ENCODE data around the gene HCN1. TPM values are rescaled to one million over a fixed set of nuclear protein-coding genes. Genes with fewer than 3 reads are reported as not detected.

The HCN1 gene
- total and polyA plus RNA-seq, 7 donors = 0.20 to 0.36 (median 0.29) TPM; not detected in 3

GRCh38 chr5:45680950-45681349, 15.2 kb downstream of the HCN1 start:
- no peak for TF ChIP-seq CTCF (IDR thresholded peaks at IDR 0.05)
- no peak overlapping the region for H3K27ac ChIP-seq
- WGBS, 3 donors = 76 to 82% (median 80%) methylated on average over 2 of the region's 2 CpGs

GRCh38 chr5:45677524-45677923, 18.7 kb downstream of the HCN1 start:
- Histone ChIP-seq H3K27me3 (ENCODE audit: insufficient read depth in 3 of 3, low read length in 2 of 3) (no peaks in the 10 kb centered on the region), H3K9me3 (no peaks in the 10 kb centered on the region), H3K27ac (no peak overlapping the region), H3K4me3 (no peak overlapping the region), H3K4me1 (no peaks in the 10 kb centered on the region), H3K36me3 (ENCODE audit: insufficient read depth in 1 of 2, low read depth in 1 of 2) (no peaks in the 10 kb centered on the region)
- TF ChIP-seq CTCF (IDR thresholded peaks at IDR 0.05) = no peak
- intact Hi-C loops (cut with DNase I) = no loop called here
- ATAC-seq (no peak), DNase-seq (no peak)
- 28 to 30% (median 30%) methylated on average over 2 of the region's 2 CpGs for WGBS, 3 donors

More at GRCh38 chr5:45680950-45681349, 15.2 kb downstream of the HCN1 start:
- H3K9me3 ChIP-seq = no peaks in the 10 kb centered on the region
- H3K36me3 ChIP-seq (ENCODE audit: insufficient read depth in 1 of 2, low read depth in 1 of 2) = no peaks in the 10 kb centered on the region
- ATAC-seq (no peak), DNase-seq (no peak)
- intact Hi-C loops (cut with DNase I) = no loop called here
- no peak overlapping the region for H3K4me3 ChIP-seq
- H3K4me1 ChIP-seq = no peaks in the 10 kb centered on the region
- H3K27me3 ChIP-seq (ENCODE audit: insufficient read depth in 3 of 3, low read length in 2 of 3) = no peaks in the 10 kb centered on the region

GRCh38 chr5:45672271-45672670, 23.9 kb downstream of the HCN1 start:
- no peak overlapping the region for H3K27ac ChIP-seq
- H3K36me3 ChIP-seq (ENCODE audit: insufficient read depth in 1 of 2, low read depth in 1 of 2) = no peaks in the 10 kb centered on the region
- H3K4me3 ChIP-seq = no peak overlapping the region
- 56 to 64% (median 57%) methylated on average over 4 of the region's 4 CpGs for WGBS, 3 donors
- intact Hi-C loops (cut with DNase I) = no loop called here
- H3K4me1 ChIP-seq = no peaks in the 10 kb centered on the region
- no peaks in the 10 kb centered on the region for H3K9me3 ChIP-seq
- no peak for TF ChIP-seq CTCF (IDR thresholded peaks at IDR 0.05)
- ATAC-seq (no peak), DNase-seq (no peak)
- H3K27me3 ChIP-seq (ENCODE audit: insufficient read depth in 3 of 3, low read length in 2 of 3) = no peaks in the 10 kb centered on the region

- intact Hi-C loops (cut with DNase I) = no loop called here
- Histone ChIP-seq H3K4me3 (no peak overlapping the region), H3K27me3 (ENCODE audit: insufficient read depth in 3 of 3, low read length in 2 of 3) (no peaks in the 10 kb centered on the region), H3K27ac (no peak overlapping the region), H3K9me3 (no peaks in the 10 kb centered on the region), H3K36me3 (ENCODE audit: insufficient read depth in 1 of 2, low read depth in 1 of 2) (no peaks in the 10 kb centered on the region), H3K4me1 (no peaks in the 10 kb centered on the region)
- 22 to 38% (median 33%) methylated on average over 1 of the region's 1 CpG for WGBS, 3 donors
- TF ChIP-seq CTCF (IDR thresholded peaks at IDR 0.05) = no peak
- ATAC-seq (no peak), DNase-seq (no peak)
These were observed 47.4 kb downstream of the HCN1 start for GRCh38 chr5:45648744-45649143.

- Histone ChIP-seq H3K27ac (no peak overlapping the region), H3K9me3 (no peaks in the 10 kb centered on the region), H3K27me3 (ENCODE audit: insufficient read depth in 3 of 3, low read length in 2 of 3) (no peaks in the 10 kb centered on the region), H3K4me3 (no peak overlapping the region), H3K36me3 (ENCODE audit: insufficient read depth in 1 of 2, low read depth in 1 of 2) (no peaks in the 10 kb centered on the region), H3K4me1 (no peaks in the 10 kb centered on the region)
- no peak for TF ChIP-seq CTCF (IDR thresholded peaks at IDR 0.05)
- intact Hi-C loops (cut with DNase I) = no loop called here
- no peak for DNase-seq
- ATAC-seq = no peak
These were observed 53.1 kb downstream of the HCN1 start for GRCh38 chr5:45643056-45643455.

All from psoas muscle (tissue), 8 donors.